ENCODE results near the gene SV2B. TPM values are rescaled to one million over a fixed set of nuclear protein-coding genes. Genes with fewer than 3 reads are reported as not detected.

The SV2B gene
- total RNA-seq, 2 experiments from 2014 or later, result not detected

GRCh38 chr15:91320101-91320500 is 220.0 kb downstream of the SV2B start:
- H3K36me3 Mint-ChIP-seq (ENCODE audit: low read depth), result no peaks in the 10 kb centered on the region
- H3K9me3 ChIP-seq (ENCODE audit: control insufficient read depth in 1 of 2, insufficient read depth in 1 of 2, low read length in 2 of 2), result peaks cover 0 to 5% of the 10 kb centered on the region in 2 experiments
- CTCF ChIA-PET, result no interaction called here
- POLR2A ChIA-PET, result interaction anchor here (0.6 kb wide), 1 partner anchor 1123 kb away, joined by 3 read pairs; no protein-coding TSS in a partner anchor
- no peak for ATAC-seq (ENCODE audit: poor library complexity)
- H3K27ac Mint-ChIP-seq, result peak overlapping the region; percentile 77
- peaks cover 48% of the 10 kb centered on the region for H3K4me1 Mint-ChIP-seq (ENCODE audit: low read depth)
- intact Hi-C loops (cut with DNase I, micrococcal nuclease), result no loop called here
- H3K4me1 ChIP-seq (ENCODE audit: insufficient read depth, low read length), result peaks cover 34% of the 10 kb centered on the region
- H3K27me3 ChIP-seq (ENCODE audit: control insufficient read depth in 1 of 2, insufficient read depth in 2 of 2, low read length in 2 of 2), result no peaks in the 10 kb centered on the region
- H3K9me3 Mint-ChIP-seq, result peaks cover 5% of the 10 kb centered on the region
- peak overlapping the region; percentile 49 for H3K4me3 Mint-ChIP-seq
- H3K27ac ChIP-seq (ENCODE audit: low read depth in 1 of 2, low read length in 2 of 2), result peak overlapping the region; percentile 58 to 61
- no peaks in the 10 kb centered on the region for H3K27me3 Mint-ChIP-seq
- TF ChIP-seq CTCF (IDR thresholded peaks at IDR 0.05), result no peak
- H3K36me3 ChIP-seq (ENCODE audit: insufficient read depth, low read length), result no peaks in the 10 kb centered on the region
- peak in 2 of 14 experiments; percentile 22 to 82 for DNase-seq
- no peak overlapping the region for H3K4me3 ChIP-seq (ENCODE audit: low read length)

DNA sequence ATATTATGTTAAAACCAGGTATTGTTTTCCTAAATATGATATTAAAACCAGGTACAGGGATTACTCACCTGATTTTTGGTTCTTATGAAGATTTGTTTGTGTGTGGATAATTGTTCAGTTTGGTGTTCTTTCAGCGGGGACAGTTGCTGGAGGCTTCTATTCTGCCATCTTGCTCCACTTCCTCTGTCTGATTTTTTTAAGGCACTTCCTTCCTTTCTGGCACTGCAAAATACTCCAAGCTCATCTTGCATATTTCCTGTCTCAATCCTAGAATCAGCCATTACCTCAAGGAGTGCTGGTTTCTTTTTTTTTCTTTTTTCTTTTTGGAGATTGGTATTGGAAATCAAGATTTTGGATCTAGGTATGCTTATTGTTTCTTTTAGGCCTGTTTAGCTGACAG is 229.9 kb downstream of the SV2B start:
- intact Hi-C loops (cut with DNase I, micrococcal nuclease), result no loop called here
- Mint-ChIP-seq H3K36me3 (ENCODE audit: low read depth) (peaks cover 5% of the 10 kb centered on the region), H3K27ac (no peak overlapping the region), H3K9me3 (peaks cover 2% of the 10 kb centered on the region), H3K4me1 (ENCODE audit: low read depth) (peaks cover 16% of the 10 kb centered on the region), H3K4me3 (no peak overlapping the region), H3K27me3 (no peaks in the 10 kb centered on the region)
- Histone ChIP-seq H3K27ac (ENCODE audit: low read depth in 1 of 2, low read length in 2 of 2) (no peak overlapping the region), H3K4me3 (ENCODE audit: low read length) (no peak overlapping the region), H3K4me1 (ENCODE audit: insufficient read depth, low read length) (peaks cover 8% of the 10 kb centered on the region), H3K36me3 (ENCODE audit: insufficient read depth, low read length) (no peaks in the 10 kb centered on the region), H3K9me3 (ENCODE audit: control insufficient read depth in 1 of 2, insufficient read depth in 1 of 2, low read length in 2 of 2) (peaks cover 0 to 10% of the 10 kb centered on the region in 2 experiments), H3K27me3 (ENCODE audit: control insufficient read depth in 1 of 2, insufficient read depth in 2 of 2, low read length in 2 of 2) (no peaks in the 10 kb centered on the region)
- ChIA-PET POLR2A (no interaction called here), CTCF (no interaction called here)
- ATAC-seq (ENCODE audit: poor library complexity) (no peak), DNase-seq (peak in 1 of 14 experiments; percentile 49)
- no peak for TF ChIP-seq CTCF (IDR thresholded peaks at IDR 0.05)

GRCh38 chr15:91331581-91331980 is 231.5 kb downstream of the SV2B start:
- TF ChIP-seq CTCF (IDR thresholded peaks at IDR 0.05), result no peak
- H3K27ac ChIP-seq (ENCODE audit: low read depth in 1 of 2, low read length in 2 of 2), result no peak overlapping the region
- ATAC-seq (ENCODE audit: poor library complexity) (no peak), DNase-seq (no peak)
- H3K27ac Mint-ChIP-seq, result no peak overlapping the region
- H3K4me1 ChIP-seq (ENCODE audit: insufficient read depth, low read length), result peaks cover 8% of the 10 kb centered on the region
- no peak overlapping the region for H3K4me3 Mint-ChIP-seq
- no peak overlapping the region for H3K4me3 ChIP-seq (ENCODE audit: low read length)
- H3K36me3 ChIP-seq (ENCODE audit: insufficient read depth, low read length), result no peaks in the 10 kb centered on the region
- ChIA-PET POLR2A (no interaction called here), CTCF (no interaction called here)
- intact Hi-C loops (cut with DNase I, micrococcal nuclease), result no loop called here
- no peaks in the 10 kb centered on the region for H3K27me3 Mint-ChIP-seq
- H3K9me3 Mint-ChIP-seq, result peaks cover 2% of the 10 kb centered on the region
- H3K4me1 Mint-ChIP-seq (ENCODE audit: low read depth), result peaks cover 26% of the 10 kb centered on the region
- no peaks in the 10 kb centered on the region for H3K27me3 ChIP-seq (ENCODE audit: control insufficient read depth in 1 of 2, insufficient read depth in 2 of 2, low read length in 2 of 2)
- peaks cover 0 to 10% of the 10 kb centered on the region in 2 experiments for H3K9me3 ChIP-seq (ENCODE audit: control insufficient read depth in 1 of 2, insufficient read depth in 1 of 2, low read length in 2 of 2)
- peaks cover 5% of the 10 kb centered on the region for H3K36me3 Mint-ChIP-seq (ENCODE audit: low read depth)

All from CD4-positive, alpha-beta T cell (primary cell).